Amygdala (tissue), 56 donors: ENCODE data around the gene TXNL4A.
"Not testable (repeated sequence)": the region's sequence is repeated elsewhere in the genome, so short reads cannot be mapped to it uniquely, and the experiment has no call there.

Experiments used
- DNase-seq, 56 donors: peaks; one replicate each; lab custom pipeline; 2025; lab: John Stamatoyannopoulos, UW

Gene TXNL4A

DNA sequence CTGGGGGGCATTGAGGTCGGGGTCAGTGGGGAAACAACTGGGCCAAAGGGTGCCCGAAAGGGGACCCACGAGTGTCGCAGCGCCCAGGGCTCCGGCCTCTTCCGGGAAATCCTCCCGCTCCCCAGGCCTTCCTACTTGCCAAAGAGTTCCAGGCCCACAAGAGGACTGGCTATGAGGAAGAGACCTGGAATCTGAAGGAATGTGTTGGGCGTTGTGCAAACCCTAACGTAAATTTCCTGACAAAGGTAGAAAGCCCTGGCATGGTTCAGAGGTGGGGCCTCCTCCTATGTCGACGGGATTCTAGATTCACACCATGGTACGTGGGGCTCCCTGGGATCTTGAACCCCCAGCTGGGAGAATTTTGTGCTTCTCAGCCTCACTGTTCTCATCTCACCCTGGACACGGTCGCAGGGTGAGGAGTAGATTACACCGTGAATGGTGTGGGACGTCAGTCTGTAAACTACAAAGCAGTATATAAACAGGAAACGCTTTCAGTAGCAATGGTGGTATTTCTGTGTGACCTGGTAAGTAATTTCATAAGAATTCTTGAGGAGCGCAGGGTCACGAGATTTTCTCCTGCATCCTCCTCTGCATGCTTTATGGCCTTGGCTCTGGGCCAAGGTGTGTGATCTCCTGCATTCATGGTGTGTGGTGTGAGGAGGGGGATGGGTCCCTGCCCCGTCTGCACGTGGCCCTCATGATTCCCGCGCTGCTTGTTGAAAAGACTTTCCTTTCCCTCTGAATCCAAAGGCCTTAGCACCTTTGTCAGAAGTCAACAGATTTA lies 23.1 kb downstream of the TXNL4A start:
- DNase-seq, result peak in 2 of 56 donors; percentile 23 to 51

GRCh38 chr18:79964330-79965118 lies 23.8 kb downstream of the TXNL4A start, which contains the start of gene HSBP1L1:
Gene HSBP1L1, plus strand, starts transcription at chr18:79964643. Its CDS starts 93 bp downstream, at chr18:79964736.
- DNase-seq, result peak in 6 of 56 donors; percentile 22 to 52 (median 36)

DNA sequence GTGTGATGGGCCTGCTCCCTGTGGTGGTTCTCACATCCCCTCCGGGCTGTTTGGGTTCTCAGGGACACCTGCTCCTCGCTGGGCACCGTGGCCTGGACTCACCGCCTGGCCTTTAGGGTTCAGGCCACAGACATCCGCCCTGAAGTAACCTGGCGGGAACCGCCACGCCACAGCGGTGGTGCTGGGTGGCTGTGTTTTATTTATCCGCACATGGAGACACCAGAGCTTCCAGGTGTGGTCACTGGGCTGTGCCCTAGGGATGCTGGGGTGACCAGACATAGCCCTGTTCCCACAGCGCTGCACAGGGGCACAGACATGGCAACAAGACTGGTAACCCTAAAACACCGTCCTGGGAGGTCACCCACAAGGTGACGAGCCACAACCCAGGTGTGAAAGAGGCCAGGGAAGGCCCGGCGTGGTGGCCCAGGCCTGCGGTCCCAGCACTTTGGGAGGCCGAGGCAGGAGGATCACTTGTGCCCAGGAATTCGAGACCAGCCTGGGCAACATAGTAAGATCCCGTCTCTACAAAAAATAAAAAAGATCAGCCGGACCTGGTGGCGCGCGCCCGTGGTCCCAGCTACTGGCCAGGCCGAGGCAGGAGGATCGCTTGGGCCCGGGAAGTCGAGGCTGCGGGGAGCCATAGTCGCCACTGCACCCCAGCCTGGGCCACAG lies 24.6 kb downstream of the TXNL4A start:
- no peak for DNase-seq

DNA sequence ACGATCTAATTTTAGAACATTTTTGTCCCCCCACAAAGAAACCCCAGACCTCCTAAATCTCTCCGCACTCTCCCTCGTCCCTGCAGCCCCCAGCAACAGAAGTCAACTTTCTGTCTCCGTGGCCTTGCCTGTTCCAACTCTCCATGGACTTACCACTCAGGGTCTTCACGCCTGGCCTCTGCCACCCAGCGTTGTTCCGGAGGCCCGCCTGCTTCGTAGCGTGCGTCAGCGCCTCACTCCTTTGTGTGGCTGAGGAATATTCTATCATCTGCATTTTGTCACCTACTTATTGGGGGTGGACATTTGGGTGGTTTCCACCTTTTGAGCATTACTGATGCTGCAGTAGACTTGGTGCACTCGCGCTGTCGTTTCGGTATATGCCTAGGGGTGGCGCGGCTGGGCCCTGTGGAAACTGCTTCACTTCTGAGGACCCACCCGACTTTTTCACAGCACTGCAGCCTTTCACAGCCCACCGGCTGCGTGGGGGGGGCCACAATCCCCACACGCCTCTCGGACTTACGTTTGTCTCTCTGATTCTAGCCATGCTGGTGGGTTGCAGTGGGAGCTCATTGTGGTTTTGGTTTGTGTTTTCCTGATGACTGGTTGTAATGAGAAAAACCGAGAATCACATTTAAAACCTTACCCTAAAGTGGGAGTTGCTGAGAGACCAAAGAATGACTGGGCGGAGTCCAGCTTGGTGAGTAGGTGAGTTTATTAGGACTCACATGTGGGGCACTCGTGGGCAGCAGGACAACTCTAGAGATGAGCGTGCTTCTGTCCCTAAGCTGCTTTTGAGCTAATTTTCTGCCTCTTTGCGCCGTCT lies 25.3 kb downstream of the TXNL4A start:
- DNase-seq, result peak in 3 of 56 donors; percentile 20 to 45 (median 29)

- DNase-seq, result no peak
Observed at GRCh38 chr18:79962311-79962710, 26.1 kb downstream of the TXNL4A start.

GRCh38 chr18:79961527-79962291 lies 26.7 kb downstream of the TXNL4A start:
- peak in 1 of 56 donors; percentile 50 for DNase-seq

GRCh38 chr18:79960921-79961526 lies 27.3 kb downstream of the TXNL4A start:
- no peak for DNase-seq

DNA sequence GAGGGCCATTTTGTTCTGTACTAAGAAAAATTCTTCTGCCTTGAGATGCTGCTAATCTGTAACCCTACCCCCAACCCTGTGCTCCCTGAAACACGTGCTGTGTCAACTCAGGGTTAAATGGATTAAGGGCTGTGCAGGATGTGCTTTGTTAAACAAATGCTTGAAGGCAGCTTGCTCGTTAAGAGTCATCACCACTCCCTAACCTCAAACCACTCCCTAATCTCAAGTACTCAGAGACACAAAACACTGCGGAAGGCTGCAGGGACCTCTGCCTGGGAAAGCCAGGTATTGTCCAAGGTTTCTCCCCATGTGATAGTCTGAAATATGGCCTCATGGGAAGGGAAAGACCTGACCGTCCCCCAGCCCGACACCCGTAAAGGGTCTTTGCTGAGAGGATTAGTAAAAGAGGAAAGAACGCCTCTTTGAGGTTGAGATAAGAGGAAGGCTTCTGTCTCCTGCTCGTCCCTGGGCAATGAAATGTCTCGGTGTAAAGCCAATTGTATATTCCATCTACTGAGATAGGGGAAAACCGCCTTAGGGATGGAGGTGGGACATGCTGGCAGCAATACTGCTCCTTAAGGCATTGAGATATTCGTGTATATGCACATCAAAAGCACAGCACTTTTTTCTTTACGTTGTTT lies 28.1 kb downstream of the TXNL4A start:
- DNase-seq, result not testable (repeated sequence)

GRCh38 chr18:79958981-79959380 lies 29.4 kb downstream of the TXNL4A start:
- DNase-seq, result no peak

DNA sequence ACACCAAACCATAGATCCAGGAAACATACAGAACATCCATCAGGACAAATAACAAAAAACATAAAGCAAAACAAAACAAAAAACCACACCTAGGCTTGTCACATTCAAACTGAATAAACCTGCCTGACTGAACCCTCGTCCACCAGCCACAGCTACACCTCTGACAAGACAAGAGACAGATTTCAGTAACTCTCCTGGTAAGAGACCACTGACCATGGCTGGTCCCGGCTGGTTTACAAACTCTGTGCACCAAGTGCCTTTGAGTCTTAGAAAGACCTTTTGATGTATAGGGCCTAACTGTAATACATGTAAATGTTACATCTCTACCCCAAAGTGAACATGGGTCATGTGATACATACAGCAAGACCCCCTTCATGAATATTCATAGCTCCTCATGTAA lies 32.1 kb downstream of the TXNL4A start:
- DNase-seq, result no peak

DNA sequence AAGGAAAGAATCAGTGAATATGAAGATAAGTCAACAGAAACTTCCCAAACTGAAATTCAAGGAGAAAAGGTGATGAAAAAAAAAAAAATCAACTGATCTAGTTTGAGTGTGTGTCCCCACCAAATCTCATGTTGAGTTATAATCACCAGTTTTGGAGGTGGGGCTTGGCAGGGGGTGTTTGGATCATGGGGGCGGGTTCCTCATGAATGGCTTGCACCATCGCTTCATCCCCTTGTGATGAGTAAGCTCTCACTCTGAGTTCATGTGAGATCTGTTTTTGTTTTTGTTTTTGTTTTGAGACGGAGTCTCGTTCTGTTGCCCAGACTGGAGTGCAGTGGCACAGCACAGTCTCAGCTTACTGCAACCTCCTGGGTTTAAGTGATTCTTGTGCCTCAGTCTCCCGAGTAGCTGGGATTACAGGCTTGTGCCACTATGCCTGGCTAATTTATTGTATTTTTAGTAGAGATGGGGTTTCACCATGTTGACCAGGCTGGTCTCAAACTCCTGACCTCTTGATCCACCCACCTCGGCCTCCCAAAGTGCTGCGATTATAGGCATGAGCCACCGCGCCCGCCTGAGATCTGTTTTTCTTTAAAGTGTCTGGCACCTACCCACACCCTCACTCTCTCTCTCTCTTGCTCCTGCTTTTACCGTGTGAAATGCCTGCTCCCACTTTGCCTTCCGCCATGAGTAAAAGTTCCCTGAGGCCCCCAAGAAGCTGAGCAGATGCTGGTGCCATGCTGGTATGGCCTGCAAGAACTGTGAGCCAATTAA lies 32.9 kb downstream of the TXNL4A start:
- DNase-seq, result no peak

DNA sequence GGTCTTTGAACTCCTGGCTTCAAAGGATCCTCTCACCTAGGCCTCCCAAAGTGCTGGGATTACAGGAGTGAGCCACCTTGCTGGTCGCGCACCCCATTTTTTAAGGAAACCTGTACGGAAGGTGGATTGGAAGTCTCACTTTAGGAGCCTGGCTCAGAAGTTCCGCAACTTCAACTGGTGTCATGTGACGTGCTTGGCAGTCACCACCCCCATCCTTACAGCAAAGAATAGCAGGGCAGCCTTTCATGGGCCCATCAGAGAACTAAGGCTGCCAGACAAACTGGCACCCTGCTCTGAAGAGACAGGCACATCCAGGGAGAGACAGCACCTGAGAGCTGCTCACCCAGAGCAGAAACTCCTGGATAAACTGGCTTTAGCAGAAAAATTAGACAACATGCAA lies 33.6 kb downstream of the TXNL4A start:
- DNase-seq, result peak in 2 of 56 donors; percentile 33 to 52

- DNase-seq, result no peak
Observed at GRCh38 chr18:79953971-79954651, 34.3 kb downstream of the TXNL4A start.

DNA sequence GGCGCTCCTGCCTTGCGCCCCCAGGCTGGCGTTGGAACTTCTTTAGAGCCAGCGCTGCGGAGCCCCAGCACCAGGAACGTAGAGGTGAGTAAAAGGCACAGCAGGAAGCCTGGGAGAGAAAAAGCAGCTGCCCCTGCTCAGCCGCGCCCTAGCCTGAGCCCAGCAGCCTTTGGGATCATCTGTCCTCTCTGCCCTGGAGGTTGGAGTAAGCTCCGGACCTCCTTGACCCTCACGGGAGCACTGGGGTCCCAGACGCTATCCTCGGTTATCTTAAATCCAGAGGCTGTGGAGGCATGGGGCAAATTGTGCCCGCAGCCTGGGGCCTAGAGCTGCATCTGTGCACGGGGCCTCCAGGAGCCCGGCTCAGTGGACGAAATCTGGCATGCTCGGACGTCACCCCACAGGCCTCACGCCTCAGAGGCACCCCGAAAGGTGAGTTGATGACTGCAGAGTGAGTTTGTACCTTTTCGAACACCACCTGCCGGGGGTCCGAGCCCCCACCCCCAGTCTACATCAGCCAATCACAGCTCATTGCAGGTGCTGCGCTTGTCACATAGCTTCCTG lies 35.3 kb downstream of the TXNL4A start:
- no peak for DNase-seq

GRCh38 chr18:79952456-79952995 lies 35.8 kb downstream of the TXNL4A start:
- peak in 2 of 56 donors; percentile 34 to 62 for DNase-seq
